Adrenal gland (tissue), 12 donors: Measurements from ENCODE around the gene GSTM4. TPM values are rescaled to one million over a fixed set of nuclear protein-coding genes. Genes with fewer than 3 reads are reported as not detected.
"Not testable (repeated sequence)": the region's sequence is repeated elsewhere in the genome, so short reads cannot be mapped to it uniquely, and the experiment has no call there.

Experiments used
- DNase-seq, 7 donors: peaks; one replicate each; pipeline ENCODE4 v3.0.0-alpha.2; 2019 to 2020
- H3K27ac ChIP-seq, 5 donors: fragments of 200-600 bp; sonication (generic) in 4 of 5; 1 replicate in 3 of 5; 2 replicates in 2 of 5; pipeline versions ENCODE4 v1.5.1 to v1.8.0; 2016 to 2020; ENCODE audit warnings: mild to moderate bottlenecking in 1 of 5
- H3K27me3 ChIP-seq: fragments of 200-600 bp; 2 replicates; pipeline ENCODE4 v1.8.0; 2021
- H3K36me3 ChIP-seq, 2 donors: fragments of 200-600 bp; replicated peaks in 1 of 2; 1 replicate in 1 of 2; 2 replicates in 1 of 2; pipeline versions ENCODE4 v1.5.1 to v1.8.0; 2018 to 2022
- H3K4me1 ChIP-seq, 2 donors: fragments of 200-600 bp; replicated peaks in 1 of 2; 1 replicate in 1 of 2; 2 replicates in 1 of 2; pipeline versions ENCODE4 v1.5.1 to v1.8.0; 2018 to 2021
- H3K4me3 ChIP-seq, 4 donors: fragments of 200-600 bp; sonication (generic) in 3 of 4; one replicate each; pipeline ENCODE4 v1.5.1; 2016 to 2018
- H3K9me3 ChIP-seq, 3 donors: fragments of 200-600 bp; sonication (generic) in 1 of 3; replicated peaks in 1 of 3; 1 replicate in 2 of 3; 2 replicates in 1 of 3; pipeline versions ENCODE4 v1.5.1 to v1.8.0; 2016 to 2021
- POLR2A ChIP-seq, 2 donors: fragments of 450-650 bp; IDR thresholded peaks; one replicate each; pipeline ENCODE4 v1.6.1; 2017; ENCODE audit warnings: antibody characterized with exemption in 2 of 2, mild to moderate bottlenecking in 2 of 2, moderate library complexity in 1 of 2
- WGBS, 4 donors: extraction: QIAGEN DNeasy Blood & Tissue Kit in 2 of 4; methylation state at CpG; one replicate each; pipeline versions ENCODE4 v1.1.5 to v1.1.7; 2013 to 2017; 5-methylcytosine and 5-hydroxymethylcytosine counted together
- intact Hi-C, 2 donors: fragments of 100-400 bp; cut with DNase I; formaldehyde crosslinking; loops; one replicate each; pipeline versions ENCODE4 v1.14.1 to v1.15.0; 2022 to 2023
- polyA plus RNA-seq, 3 donors: library from polyadenylated mRNA; stranded (reverse); fragments of 200-250 nt in 2 of 3; fragments of 350-450 nt in 1 of 3; fragmentation: Illumina TruSeq in 1 of 3; extraction: RNeasy Lipid Tissue Mini Kit (QIAGEN cat#74804) in 1 of 3; gene quantifications; one replicate each; pipeline ENCODE4 v1.2.3, GENCODE V29; 2013 to 2014
- total RNA-seq, 9 donors: library from RNA; depleted of rRNA in 4 of 9; stranded (reverse); fragments of >200 nt in 4 of 9; fragments of 120-200 nt in 1 of 9; fragmentation: NEBNext Ultra II Directional in 1 of 9; extraction: Animal tissue kit (Norgen Biotek cat#: 25700) in 1 of 9; gene quantifications; one replicate each; pipeline versions ENCODE4 v1.1.0 to v1.2.4, GENCODE V29; 2013 to 2023
- TF ChIP-seq, protein P1 (sequence below), 6 experiments: fragments of 450-650 bp in 4 of 6; fragments of 200-600 bp in 2 of 6; sonication (generic) in 1 of 6; IDR thresholded peaks; 1 replicate in 5 of 6; 2 replicates in 1 of 6; pipeline versions ENCODE4 v1.5.1 to v1.8.0; 2016 to 2021; ENCODE audit warnings: antibody characterized with exemption in 6 of 6, mild to moderate bottlenecking in 2 of 6, moderate library complexity in 1 of 6
- donor health status: healthy with polysubstance abuse.
- donor health status: Bipolar disorder and iron deficiency.
- donor health status: DM: yes; HTN: yes; CAD: no.
- donor health status: DM: no; HTN: no; CAD: no.
- donor health status: DM: no; HTN: no; CAD: no.
- donor health status: DM: yes; HTN: yes; CAD: no.

Gene GSTM4
- total and polyA plus RNA-seq, 12 donors = 17.3 to 71.0 (median 32.5) TPM

DNA sequence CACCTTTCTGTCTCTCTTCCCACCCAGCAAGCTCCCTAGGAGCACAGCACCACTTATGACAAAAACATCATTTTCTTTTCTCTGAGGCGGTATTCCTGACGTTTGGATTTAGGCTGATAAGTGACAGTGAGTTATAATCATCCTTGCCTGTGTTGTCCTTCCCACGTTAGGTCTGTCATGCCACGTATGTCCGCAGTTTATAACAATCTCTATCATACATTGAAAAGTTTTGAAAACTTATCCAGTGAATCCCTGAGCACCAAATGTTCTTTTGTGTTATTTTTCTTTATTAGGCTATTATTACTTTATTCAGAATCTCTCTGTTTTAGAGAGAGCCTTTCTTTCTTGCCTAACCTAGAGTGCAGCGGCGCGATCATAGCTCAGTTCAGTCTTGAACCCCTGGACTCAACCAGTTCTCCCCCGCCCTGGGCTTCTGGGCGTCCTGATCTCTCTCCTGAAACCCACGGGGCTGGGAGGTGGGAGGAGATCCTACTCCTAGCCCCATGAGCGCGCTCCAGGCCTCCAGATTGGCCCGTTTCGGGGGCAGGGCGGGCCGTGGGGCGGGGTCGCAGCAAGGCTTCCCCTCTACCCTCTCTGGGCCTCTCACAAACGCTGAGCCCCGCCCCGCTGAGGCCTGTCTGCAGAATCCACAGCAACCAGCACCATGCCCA, 11.7 kb downstream of the GSTM4 start, which contains the start of gene GSTM2:
TSS of gene GSTM2 (plus strand) at position 606 of the 671 bp plus-strand sequence. CDS start at position 665, 59 bp downstream.
- H3K4me3 ChIP-seq = peak within 1 kb of the TSS in 2 of 4 donors; percentile 45 to 58
- H3K27me3 ChIP-seq = no peaks in the 10 kb centered on the region
- no peaks in the 10 kb centered on the region for H3K9me3 ChIP-seq
- whole genome bisulfite sequencing, 4 donors = 7 to 12% (median 8%) methylated on average over 12 to 22 of the region's 22 CpGs
- peak within 1 kb of the TSS in 1 of 5 donors; percentile 51 for H3K27ac ChIP-seq
- H3K36me3 ChIP-seq = no peaks in the 10 kb centered on the region
- TF ChIP-seq POLR2A (IDR thresholded peaks at IDR 0.05) = peak in 1 of 2 donors; percentile 46
- TF ChIP-seq, protein P1, sequence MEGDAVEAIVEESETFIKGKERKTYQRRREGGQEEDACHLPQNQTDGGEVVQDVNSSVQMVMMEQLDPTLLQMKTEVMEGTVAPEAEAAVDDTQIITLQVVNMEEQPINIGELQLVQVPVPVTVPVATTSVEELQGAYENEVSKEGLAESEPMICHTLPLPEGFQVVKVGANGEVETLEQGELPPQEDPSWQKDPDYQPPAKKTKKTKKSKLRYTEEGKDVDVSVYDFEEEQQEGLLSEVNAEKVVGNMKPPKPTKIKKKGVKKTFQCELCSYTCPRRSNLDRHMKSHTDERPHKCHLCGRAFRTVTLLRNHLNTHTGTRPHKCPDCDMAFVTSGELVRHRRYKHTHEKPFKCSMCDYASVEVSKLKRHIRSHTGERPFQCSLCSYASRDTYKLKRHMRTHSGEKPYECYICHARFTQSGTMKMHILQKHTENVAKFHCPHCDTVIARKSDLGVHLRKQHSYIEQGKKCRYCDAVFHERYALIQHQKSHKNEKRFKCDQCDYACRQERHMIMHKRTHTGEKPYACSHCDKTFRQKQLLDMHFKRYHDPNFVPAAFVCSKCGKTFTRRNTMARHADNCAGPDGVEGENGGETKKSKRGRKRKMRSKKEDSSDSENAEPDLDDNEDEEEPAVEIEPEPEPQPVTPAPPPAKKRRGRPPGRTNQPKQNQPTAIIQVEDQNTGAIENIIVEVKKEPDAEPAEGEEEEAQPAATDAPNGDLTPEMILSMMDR (IDR thresholded peaks at IDR 0.05) = no peak
- intact Hi-C loops = no loop called here
- peaks cover 0 to 8% of the 10 kb centered on the region in 2 donors for H3K4me1 ChIP-seq
- DNase-seq = peak; percentile 91 to 97 (median 93)

- Histone ChIP-seq H3K27me3 (no peaks in the 10 kb centered on the region), H3K4me3 (peak overlapping the region in 2 of 4 donors; percentile 45 to 58), H3K4me1 (peaks cover 0 to 8% of the 10 kb centered on the region in 2 donors), H3K9me3 (no peaks in the 10 kb centered on the region), H3K27ac (peak overlapping the region in 1 of 5 donors; percentile 51), H3K36me3 (peaks cover 0 to 3% of the 10 kb centered on the region in 2 donors)
- intact Hi-C loops = no loop called here
- DNase-seq = peak in 1 of 7 donors; percentile 56
- no peak for TF ChIP-seq POLR2A (IDR thresholded peaks at IDR 0.05)
- TF ChIP-seq, protein P1 (IDR thresholded peaks at IDR 0.05) = no peak
- WGBS, 4 donors = 0 to 9% (median 5%) methylated on average over 7 to 26 of the region's 26 CpGs
These were observed 12.3 kb downstream of the GSTM4 start for GRCh38 chr1:109668123-109668775.

DNA sequence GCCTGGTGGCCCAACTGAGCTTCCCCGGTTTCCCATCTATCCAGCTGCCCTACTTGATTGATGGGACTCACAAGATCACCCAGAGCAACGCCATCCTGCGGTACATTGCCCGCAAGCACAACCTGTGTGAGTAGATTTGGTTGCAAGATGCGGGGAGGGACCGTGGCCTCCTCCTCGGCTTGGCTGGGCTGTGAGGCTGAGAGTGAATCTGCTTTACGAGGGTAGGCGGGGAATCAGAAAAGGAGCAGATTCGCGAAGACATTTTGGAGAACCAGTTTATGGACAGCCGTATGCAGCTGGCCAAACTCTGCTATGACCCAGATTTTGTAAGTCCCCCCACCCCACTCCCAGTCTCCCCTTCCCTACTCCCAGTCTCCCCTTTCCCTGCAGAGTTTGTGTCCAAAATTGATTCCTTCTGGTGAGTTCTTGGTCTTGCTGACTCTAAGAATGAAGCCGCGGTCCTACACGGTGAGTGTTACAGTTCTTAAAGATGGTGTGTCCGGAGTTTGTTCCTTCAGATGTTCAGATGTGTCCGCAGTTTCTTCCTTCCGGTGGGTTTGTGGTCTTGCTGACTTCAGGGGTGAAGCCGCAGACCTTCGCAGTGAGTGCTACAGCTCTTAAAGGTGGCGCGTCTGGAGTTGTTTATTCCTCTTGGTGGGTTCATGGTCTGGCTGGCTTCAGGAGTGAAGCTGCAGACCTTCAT, 13.5 kb downstream of the GSTM4 start:
- intact Hi-C loops = no loop called here
- Histone ChIP-seq H3K27me3 (no peaks in the 10 kb centered on the region), H3K36me3 (peaks cover 0 to 7% of the 10 kb centered on the region in 2 donors), H3K9me3 (no peaks in the 10 kb centered on the region), H3K4me3 (no peak overlapping the region), H3K4me1 (peaks cover 0 to 8% of the 10 kb centered on the region in 2 donors), H3K27ac (no peak overlapping the region)
- WGBS, 4 donors = 91 to 97% (median 92%) methylated on average over 17 to 22 of the region's 22 CpGs
- peak in 1 of 7 donors; percentile 43 for DNase-seq
- TF ChIP-seq, protein P1 (IDR thresholded peaks at IDR 0.05) = no peak
- no peak for TF ChIP-seq POLR2A (IDR thresholded peaks at IDR 0.05)

DNA sequence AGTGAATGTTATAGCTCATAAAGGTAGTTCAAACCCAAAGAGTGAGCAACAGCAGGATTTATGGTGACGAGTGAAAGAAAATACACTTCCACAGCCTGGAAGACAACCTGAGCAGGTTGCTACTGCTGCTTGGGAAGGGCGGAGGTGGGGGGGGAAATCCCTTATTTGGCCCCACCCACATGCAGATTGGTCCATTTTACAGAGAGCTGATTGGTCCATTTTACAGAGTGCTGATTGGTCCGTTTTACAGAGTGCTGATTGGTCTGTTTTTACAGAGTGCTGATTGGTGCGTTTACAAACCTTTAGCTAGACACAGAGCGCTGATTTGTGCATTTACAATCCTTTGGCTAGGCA, 14.0 kb downstream of the GSTM4 start:
- not testable (repeated sequence) for H3K27ac ChIP-seq

More for the DNA sequence above, 14.0 kb downstream of the GSTM4 start:
- DNase-seq, H3K4me1 ChIP-seq, intact Hi-C loops, H3K36me3 ChIP-seq, H3K9me3 ChIP-seq, H3K4me3 ChIP-seq, H3K27me3 ChIP-seq: not testable (repeated sequence)
- WGBS, 4 donors = 92 to 100% (median 95%) methylated on average over 3 to 5 of the region's 5 CpGs
